Mucosa of gallbladder (tissue), 1 donor: ENCODE data around the gene GNG7. TPM values are rescaled to one million over a fixed set of nuclear protein-coding genes. Genes with fewer than 3 reads are reported as not detected.
A peak's percentile ranks its signal among the peaks of the same experiment; 100 is the strongest.
"Not testable (repeated sequence)": the region's sequence is repeated elsewhere in the genome, so short reads cannot be mapped to it uniquely, and the experiment has no call there.

ENCODE experiments used
- DNase-seq: peaks from one replicate; pipeline ENCODE4 v3.0.0-alpha.2; 2020; ENCODE audit warnings: low spot score
- total RNA-seq: library from RNA; stranded (reverse); gene quantifications from one replicate; pipeline ENCODE4 v1.2.1, GENCODE V29; 2021
- donor health status: DM: no; HTN: no; CAD: no.

The GNG7 gene
- total RNA-seq, 1 donor from 2014 or later, result 12.4 TPM

DNA sequence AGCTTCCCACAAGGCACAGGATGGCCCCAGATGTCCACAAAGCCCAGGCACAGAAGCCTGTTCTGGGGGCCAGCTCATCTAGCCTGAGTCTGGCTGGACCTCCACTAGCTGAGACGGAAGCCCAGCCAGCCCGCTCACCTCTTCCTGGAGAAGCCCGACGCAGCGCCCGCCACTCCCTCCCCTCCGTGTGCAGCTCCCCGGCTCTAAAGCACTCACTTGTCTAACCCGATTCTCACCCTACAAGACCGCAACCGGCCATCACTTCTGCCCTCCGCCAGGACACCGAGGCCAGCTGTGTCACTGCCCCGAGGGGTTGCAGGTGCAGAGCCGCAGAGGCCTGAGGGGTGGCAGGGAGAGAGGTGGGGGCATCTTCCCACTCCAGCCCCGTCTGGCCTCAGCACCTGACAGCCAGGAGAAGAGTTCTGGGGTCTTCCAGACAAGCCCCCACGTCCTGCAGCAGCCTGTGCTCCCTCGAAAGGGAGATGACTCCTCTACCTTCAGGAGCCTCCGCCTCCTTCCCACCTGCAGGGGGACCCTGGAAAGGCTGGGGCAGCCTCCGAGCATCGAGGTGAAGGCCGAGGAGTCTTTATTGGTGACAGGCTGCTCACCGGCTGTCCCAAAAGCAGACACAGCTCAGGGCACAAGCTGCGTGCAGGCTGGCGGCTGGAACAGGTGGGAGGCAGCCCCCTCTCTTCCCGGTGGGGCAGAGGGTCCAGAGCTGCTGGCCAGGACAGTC lies 24.6 kb upstream of the GNG7 start:
- no peak for DNase-seq

DNA sequence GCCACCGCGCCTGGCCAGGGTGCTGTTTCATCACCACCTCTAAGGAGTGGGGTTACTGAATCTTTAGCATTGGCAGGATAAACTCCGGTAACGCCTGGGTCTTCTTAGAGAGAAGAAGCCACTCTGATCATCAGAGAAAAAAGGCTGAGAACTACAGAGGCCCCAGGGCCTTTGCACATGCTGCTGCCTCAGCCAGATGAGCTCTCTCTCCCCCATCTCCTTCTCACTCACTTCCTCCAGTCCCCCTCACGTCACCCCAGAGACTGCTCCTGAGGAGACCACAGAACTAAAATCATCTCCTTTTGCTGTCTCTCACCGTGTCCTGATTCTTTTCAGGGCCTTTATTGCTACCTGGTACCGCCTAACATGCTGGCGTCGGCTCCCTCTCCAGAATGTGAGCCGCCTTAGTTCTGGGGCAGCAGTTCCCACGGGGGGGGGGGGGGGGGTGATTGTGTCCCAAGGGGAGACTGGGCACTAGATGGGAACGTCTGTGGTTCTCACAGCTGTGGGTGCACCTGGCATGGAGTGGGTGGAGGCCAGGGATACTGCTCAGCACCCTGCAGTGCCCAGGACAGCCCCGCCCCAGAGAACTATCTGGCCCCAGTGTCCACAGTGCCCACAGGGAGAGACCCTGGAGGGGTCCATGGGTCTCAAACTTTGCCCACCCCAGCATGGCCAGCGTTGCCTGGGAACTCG lies 23.8 kb upstream of the GNG7 start:
- DNase-seq, result no peak

DNA sequence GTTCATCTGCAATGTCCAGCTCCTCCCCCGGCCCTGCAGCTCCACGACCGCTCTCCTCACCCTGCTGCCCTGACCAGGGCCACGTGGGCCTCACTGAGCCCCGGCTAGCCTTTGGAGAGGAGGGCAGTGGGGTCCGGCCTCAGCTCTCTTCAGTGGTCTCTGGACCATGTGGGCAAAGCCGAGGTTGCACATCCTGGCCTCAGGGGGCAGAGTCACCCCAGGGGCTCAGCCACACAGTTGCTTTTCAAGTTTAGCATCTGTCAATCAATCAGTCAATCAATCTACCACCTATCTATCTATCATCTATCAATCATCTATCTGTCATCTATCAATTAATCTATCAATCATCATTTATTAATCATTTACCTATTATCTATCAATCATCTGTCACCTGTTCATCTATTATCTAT lies 21.7 kb upstream of the GNG7 start:
- DNase-seq, result no peak

DNA sequence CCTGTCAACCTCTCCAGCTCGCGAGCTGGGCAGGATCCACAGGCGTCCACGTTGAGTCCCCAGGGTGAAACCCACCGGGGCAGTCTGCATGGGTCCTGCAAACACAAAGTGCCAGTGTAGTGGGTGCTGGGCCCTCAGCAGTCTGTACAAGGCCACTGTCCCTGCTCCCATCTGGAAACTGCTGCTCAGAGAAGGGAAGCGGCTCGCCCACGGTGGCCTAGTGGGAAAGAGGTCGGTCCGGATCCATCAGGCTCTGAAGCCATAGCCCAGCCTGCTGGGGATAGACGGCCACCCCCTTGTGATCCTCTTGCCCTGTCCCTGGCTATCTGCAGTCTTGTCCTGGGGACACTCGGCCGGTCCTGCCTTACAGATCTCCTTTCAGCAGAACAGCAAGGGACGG lies 21.3 kb upstream of the GNG7 start:
- DNase-seq, result no peak

DNA sequence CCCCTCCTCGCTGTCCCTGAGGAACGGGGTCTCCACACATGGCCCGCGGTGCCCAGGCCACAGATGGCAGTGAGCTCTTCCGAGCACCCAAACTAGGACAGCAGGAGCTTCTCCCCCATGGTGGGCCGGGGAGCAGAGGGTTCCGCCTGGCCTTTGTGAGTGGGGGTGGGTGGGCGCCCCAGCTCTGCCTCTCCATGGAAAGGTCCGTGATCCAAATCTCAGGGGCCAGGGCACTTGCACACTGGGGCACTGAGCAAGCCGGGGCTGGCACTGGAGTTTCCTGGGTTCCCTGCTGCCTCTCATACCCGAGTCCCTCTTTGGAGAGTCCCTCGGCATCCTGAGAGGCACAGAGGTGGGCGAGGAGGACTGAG lies 20.8 kb upstream of the GNG7 start:
- no peak for DNase-seq

DNA sequence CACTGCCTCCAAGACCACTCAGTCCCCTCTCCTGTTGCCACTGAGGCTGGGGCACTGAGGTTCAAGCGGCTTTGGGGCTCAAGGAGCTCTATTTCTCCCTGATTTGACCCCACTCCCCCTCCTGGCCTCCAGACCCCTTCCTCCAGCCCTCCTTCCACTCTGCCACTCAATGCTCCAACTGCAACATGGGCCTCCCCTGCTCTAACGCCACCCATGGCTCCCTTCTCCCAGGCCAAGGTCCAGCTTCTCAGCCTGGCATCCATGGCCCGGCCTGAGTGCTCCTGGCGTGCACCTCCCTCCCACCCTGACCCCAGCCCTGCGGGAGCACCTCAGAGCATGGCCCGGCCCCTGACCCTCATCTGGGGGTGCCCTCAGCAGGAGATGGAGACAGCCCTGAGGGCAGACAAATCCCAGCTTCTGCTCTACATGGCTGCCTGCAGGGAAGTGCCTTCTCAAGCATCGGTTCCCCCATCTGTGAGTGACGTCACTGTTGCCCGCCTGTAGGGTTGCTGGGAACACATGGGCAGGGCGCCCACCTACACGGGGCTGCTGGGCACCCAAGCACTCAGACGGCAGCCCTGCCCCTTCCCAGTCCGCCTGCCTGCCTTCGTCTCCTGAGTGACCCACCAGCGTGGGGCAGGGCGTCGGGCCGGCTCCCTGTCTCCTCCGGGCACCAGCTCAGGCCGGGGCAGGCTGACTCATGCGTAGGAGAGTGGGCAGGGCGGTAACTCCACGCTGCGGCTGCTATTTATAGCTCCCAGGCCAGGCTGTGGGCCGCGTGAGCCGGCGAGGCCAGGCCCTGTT lies 20.2 kb upstream of the GNG7 start:
- peak; percentile 49 for DNase-seq

DNA sequence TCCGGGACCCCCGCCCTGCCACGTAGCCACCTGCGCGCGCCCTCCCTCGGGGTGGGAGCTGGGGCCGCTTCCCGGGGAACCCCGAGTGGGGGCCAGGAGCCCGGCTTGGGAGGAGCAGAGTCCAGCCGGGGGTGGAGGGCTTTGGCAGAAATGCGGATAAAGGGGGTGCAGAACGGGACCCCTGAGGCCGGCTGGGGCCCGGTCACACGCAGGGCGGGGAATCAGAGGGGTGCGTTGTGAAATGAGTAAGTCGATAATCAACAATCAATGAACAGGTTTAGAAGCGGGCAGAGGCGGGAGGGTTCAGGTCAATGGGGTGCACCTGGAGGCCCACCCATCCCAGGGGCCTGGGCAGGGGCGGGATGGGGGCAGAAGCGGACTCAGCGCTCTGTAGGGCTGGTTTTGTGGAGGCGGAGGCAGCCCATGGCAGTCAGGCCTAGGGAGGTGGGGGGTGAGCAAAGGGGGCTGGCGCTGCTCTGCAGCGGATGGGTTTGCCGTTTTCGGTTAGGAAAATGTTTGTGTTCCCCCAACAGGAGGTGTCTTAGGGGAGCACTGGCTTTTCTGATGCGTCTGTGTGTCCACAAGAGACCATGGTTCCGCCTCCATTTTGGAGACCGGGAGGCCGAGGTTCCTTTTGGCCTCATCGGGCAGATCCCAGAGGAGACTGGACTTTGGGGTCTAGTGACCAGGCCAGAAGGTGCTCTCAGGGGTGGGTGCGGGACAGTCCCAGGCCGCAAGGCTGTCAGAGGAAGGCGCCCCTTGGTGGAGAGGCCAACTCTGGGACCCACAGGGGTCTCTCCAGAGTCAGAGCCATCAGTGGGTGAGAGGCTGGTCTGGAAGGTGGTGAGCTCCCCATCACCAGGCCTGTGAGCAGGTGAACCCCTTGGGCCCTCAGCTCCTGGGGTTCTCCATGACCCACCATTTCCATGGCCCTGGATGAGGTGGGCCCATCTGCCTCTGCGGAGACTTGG lies 19.4 kb upstream of the GNG7 start:
- no peak for DNase-seq

DNA sequence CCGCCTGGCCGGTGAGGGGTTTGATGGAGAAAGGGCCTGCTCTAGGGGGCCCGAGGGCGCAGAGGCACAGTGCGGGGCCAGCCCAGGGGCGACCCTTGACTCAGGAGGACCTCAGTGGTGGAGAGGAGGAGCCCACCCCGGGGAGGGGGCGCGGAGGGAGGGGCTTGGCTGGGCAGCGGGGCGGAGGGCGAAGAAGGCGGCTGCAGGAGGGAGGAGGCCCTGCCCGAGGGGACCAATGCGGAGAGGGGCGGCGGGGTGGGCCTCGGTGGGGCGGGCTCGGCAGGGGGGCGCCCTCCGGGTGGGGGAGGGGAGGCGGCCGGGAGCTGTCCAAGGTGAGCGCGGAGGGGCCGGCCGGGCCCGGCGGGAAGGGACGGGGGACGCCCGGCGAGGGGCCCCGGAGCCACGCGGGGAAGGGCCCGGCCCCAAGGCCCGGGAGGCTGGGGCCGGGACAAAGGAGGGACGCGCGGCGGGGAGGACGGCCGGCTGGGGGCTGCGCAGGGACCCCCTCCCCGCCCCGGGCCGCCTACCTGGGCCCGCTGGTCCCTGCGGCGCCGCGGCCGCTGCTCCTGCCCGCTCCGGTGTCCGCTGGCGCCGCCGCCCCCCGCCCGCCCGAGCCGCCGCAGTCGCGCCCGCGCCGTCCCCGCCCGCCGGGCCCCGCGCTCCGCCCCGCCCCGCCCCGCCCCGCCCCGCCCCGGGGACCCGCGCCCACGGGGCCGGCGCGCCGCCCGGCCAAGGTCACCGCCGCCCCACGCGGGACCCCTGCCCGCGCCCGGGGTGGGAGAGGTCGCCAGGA lies 18.5 kb upstream of the GNG7 start, which contains the start of gene DIRAS1:
Gene DIRAS1, minus strand, starts transcription at position 596 of the 793 bp plus-strand sequence. CDS start 3,566 bp downstream, outside the sequence.
- DNase-seq, result no peak

DNA sequence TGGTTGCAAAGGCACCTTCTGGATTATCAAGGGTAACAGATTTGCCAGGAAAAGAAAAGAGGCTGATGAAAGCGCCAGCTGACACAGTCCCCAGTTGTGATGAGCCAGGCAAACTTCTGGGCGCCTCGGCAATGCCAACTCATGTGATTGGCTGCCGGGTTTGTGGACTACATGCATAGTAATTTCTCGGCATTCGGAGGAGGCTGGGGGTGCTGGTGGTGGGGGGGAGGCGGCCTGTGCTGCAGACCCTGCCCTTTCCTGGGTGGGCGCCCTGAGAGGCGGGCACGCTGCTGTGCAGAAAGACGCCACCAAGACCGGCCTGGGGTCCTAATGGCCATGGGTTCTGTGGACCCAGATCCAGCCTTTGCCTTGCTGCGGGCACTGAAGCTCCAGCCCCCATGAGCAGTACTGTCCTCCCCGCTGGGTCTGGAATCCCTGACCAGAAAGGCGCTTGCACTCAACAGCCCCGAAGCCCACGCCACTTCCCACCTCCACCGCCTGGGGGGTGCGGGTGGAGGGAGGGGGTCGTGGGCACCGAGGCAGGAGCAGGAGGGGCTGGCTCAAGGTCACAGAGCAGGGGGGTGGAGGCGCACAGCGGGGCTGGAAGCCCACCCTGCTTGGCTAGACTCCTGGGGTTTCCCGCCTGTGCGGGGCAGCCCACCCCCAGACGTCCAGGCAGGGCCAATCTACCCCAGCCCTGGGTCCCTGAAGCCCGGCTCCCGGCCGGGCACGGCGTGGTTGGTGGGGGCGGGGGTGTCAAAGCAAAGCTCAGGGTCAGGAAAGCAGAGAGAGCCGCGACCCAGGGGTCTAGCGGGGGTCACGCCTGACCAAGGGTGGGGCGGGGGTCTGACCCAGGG lies 17.7 kb upstream of the GNG7 start:
- no peak for DNase-seq

DNA sequence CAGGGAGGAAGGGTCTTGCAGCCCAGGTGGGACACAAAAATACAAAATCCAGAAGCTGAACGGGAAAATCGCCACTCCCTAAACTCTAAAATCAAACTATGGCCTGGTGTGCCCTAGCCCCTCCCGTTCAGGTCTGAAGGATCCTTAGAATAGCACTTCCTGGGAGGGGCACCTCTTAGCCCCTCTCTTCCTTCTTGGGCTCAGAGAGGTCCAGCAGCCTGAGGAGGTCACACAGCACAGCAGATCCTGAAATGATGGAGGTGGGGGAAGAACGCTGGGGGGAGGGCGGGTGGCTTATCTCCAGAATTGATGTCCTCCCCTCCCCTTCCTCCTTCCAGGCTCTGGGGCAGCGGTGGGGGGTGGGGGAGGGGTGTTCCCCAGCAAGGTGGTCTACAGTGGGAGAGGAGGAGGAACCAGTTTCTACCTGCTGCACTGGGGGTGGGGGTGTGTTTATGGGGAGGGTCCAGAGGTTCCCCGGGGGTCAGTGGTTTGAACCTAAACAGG lies 16.8 kb upstream of the GNG7 start:
- DNase-seq, result no peak

DNA sequence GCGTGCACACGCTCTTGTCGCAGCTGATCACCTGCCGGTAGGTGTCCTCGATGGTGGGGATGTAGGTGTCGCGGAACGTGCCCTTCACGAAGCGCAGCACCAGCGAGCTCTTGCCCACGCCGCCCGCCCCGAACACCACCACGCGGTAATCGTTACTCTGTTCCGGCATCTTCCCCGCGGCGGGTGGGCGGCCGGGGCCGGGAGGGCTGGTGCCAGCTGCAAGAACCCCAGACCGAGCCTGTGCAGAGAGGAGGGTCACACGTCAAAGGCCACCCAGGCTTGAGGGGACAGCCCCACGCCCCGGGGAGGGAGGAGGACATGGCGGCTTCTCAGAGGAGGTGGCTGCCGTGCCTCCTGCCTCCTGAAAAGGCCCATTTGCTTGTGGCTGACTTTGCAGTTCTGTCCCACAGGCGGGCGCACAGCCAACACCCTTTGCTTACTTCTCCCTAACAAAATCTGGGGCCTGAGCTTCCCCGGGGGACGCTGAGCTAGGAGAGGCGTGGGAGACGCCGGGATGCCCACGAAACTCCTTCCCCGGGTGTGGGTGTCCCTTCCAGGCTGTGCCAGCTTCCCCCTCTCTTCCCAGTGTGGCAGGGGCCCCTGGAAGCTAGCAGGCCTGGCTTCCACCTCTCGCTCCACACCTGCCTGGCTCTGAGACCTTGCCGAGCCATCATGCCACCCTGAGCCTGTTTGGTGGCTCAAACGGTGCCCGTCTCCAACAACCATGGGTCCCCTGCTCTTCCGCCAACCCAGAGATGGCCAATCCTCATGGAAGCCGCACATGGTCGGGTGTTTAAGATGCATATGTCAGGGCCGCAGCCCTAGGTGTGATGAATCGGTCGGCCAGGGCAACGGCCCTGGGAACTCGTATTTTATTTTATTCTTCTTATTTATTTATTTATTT lies 15.4 kb upstream of the GNG7 start:
- DNase-seq, result no peak

DNA sequence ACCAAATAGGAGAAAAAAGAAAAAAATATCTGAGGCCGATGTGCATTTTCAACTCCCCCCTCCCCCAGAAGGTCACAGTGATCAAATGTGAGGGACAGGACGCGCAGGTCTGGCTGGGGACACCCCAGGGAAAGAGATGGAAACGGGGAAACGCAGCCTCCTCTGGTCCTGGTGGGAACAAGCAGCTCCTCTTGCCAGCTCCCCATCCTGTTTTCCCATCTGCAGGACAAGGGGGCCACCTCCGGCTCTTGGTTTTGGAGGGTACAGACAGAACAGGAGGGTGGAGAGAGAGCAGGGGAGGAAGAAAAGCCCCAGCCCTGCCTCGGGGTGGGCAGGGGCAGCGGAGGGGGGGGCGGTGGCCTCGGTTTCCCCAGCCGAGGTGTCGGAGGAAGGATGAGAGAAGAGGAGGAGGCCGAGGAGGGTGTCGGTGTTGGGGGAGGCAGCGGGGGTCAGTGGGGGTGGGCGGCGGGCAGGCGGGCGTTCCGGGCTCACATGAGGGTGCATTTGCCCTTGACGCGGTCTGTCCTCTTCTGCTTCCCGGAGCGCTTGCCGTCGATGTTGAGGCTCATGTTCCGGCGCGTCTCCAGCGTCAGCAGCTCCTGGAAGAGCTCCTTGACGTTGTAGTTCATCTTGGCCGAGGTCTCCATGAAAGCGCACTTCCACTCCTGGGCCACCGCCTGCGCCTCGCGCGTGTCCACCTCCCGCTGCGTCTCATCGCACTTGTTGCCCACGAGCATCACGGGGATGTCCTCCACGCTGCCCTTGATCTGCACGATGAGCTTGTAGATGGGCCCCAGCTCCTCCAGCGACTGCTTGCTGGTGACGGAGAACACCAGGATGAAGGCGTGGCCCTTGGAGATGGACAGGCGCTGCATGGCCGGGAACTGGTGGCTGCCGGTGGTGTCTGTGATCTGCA lies 14.5 kb upstream of the GNG7 start:
- DNase-seq, result no peak

DNA sequence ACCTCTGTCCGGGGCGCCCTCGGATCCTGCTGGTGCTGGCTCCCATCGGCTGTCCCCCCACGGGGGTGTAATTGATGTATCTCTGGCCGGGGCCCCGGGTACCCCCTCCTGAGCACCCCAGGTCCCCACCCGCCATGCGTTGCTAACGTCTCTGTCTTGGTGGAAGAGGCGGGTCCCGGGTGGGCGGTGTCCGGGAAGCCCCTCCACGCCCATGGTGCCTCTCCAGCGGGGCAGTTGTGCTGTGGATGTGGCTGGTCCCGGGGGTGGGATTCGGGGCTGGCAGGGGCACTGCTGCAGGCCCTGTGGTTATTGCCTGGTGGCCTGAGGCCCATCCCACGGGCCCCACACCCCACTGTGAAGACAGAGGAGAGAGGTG lies 13.8 kb upstream of the GNG7 start:
- no peak for DNase-seq

DNA sequence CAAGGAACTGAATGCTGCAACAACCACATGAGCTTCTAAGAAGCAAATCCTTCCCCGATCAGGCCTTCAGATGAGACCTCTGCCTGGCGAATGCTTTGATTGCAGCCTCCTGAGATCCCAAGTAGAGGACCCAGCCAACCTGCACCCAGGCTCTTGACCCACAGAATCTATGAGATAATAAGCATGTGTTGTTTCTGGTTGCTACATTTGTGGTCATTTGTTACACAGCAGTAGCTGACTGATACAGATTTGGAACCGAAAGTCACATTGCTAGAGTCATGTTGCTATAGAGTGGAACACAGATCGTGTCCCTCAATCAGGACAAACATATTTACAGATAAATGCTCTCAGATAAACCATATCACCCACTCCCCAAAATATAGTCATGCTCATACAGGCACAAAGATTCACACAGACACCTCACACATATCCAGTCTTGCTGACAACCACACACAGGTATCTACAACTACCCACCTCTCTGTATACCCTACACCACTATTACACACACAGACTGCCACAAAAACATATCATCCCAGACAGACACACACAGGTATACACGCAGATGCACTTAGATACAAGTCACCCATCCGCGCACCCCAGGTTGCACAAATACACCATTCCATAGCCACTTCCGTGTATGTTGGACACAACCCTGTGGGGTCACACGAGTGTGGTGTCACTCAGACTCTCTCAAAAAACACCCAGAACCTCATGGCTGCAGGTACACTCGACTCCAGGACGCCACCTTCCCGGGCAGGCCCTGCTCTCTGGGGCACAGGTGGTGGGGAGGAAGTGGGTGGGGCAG lies 13.2 kb upstream of the GNG7 start:
- DNase-seq, result no peak

DNA sequence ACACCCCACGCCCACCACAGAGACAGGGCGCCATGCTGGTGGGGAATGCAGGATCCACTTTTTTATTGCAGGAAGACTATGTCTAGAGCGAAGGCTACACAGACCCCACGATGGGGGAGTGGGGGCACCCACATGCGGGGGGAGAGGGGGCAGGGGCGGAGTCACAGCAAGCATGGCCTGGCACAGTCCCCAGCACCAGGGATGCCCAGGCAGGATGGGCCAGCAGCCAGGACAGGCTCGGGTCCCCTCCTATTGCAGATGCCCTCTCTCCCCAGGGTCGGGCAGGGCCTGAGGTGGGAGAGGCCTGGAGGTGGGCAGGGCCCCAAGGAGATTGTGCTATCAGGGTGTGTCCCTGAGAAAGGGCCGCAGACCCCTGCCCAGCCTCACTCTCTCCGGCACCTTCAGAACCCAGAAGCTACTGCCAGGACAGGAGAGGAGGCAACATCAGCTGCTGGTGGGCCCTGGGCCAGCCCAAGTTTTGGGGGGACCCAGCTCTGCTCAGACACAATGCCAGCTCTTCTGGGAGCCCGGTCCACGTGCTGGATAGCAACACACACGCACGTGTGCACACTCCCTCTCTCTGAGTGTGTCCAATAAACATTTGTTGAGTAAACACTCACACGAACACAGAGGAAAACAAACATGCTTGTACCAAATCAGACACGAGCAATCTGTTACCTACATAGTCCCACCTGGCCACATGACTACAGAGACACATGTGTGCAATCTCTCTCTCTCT lies 12.2 kb upstream of the GNG7 start:
- DNase-seq, result no peak

DNA sequence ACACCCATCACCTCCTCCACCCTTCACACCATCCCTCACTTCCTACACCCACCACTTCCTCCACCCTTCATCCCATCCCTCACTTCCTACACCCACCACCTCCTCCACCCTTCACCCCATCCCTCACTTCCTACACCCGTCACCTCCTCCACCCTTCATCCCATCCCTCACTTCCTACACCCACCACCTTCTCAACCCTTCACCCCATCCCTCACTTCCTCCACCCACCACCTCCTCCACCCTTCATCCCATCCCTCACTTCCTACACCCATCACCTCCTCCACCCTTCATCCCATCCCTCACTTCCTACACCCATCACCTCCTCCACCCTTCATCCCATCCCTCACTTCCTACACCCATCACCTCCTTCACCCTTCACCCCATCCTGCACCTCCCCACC lies 11.6 kb upstream of the GNG7 start:
- DNase-seq, result not testable (repeated sequence)
